ENCODE data around the gene SCAF4. TPM values are rescaled to one million over a fixed set of nuclear protein-coding genes. Genes with fewer than 3 reads are reported as not detected.
"Not testable (repeated sequence)": the region's sequence is repeated elsewhere in the genome, so short reads cannot be mapped to it uniquely, and the experiment has no call there.

SCAF4 gene
- total RNA-seq, 1 donor from 2014 or later, result 33.4 TPM

GRCh38 chr21:31647650-31648049 lies 84.3 kb downstream of the SCAF4 start:
- H3K4me1 ChIP-seq, result no peaks in the 10 kb centered on the region
- intact Hi-C loops (cut with DNase I), result no loop called here
- no peak overlapping the region for H3K27ac ChIP-seq
- DNase-seq (no peak), ATAC-seq (no peak)
- no peaks in the 10 kb centered on the region for H3K36me3 ChIP-seq
- H3K4me3 ChIP-seq, result no peak overlapping the region
- TF ChIP-seq, protein P1, sequence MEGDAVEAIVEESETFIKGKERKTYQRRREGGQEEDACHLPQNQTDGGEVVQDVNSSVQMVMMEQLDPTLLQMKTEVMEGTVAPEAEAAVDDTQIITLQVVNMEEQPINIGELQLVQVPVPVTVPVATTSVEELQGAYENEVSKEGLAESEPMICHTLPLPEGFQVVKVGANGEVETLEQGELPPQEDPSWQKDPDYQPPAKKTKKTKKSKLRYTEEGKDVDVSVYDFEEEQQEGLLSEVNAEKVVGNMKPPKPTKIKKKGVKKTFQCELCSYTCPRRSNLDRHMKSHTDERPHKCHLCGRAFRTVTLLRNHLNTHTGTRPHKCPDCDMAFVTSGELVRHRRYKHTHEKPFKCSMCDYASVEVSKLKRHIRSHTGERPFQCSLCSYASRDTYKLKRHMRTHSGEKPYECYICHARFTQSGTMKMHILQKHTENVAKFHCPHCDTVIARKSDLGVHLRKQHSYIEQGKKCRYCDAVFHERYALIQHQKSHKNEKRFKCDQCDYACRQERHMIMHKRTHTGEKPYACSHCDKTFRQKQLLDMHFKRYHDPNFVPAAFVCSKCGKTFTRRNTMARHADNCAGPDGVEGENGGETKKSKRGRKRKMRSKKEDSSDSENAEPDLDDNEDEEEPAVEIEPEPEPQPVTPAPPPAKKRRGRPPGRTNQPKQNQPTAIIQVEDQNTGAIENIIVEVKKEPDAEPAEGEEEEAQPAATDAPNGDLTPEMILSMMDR (IDR thresholded peaks at IDR 0.05), result no peak
- H3K9me3 ChIP-seq, result no peaks in the 10 kb centered on the region
- H3K27me3 ChIP-seq (ENCODE audit: low read depth), result no peaks in the 10 kb centered on the region

GRCh38 chr21:31644643-31645042 lies 87.3 kb downstream of the SCAF4 start:
- intact Hi-C loops (cut with DNase I), result no loop called here
- H3K4me1 ChIP-seq, result no peaks in the 10 kb centered on the region
- DNase-seq, result no peak
- no peak for ATAC-seq
- H3K4me3 ChIP-seq, result no peak overlapping the region
- H3K9me3 ChIP-seq, result no peaks in the 10 kb centered on the region
- no peaks in the 10 kb centered on the region for H3K36me3 ChIP-seq
- H3K27ac ChIP-seq, result no peak overlapping the region
- TF ChIP-seq, protein P1 (IDR thresholded peaks at IDR 0.05), result no peak
- H3K27me3 ChIP-seq (ENCODE audit: low read depth), result no peaks in the 10 kb centered on the region

- Histone ChIP-seq H3K4me3 (no peak overlapping the region), H3K27ac (no peak overlapping the region), H3K27me3 (ENCODE audit: low read depth) (no peaks in the 10 kb centered on the region), H3K9me3 (peaks cover 9% of the 10 kb centered on the region), H3K36me3 (no peaks in the 10 kb centered on the region), H3K4me1 (no peaks in the 10 kb centered on the region)
- intact Hi-C loops (cut with DNase I), result no loop called here
- DNase-seq (no peak), ATAC-seq (no peak)
- TF ChIP-seq, protein P1 (IDR thresholded peaks at IDR 0.05), result no peak
Observed at GRCh38 chr21:31641416-31641922, 90.4 kb downstream of the SCAF4 start.

DNA sequence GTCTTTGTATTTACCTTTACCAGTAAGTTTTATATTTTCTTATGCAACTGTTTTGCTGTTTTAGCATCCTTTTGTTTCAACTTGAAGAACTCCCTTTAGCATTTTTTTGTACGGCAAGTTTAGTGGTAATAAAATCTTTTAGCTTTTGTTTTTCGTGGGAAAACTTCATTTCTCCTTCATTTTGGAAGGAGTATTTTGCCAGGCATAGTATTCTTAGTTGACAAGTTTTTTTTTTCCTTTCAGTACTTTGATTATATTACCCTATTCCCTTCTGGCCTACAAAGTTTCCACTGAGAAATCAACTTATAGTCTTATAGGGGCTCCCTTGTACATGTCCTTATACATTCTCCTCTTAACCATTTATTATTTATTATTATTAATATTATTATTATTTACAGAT lies 95.0 kb downstream of the SCAF4 start:
- DNase-seq (no peak), ATAC-seq (no peak)
- no peak overlapping the region for H3K27ac ChIP-seq
- no peaks in the 10 kb centered on the region for H3K36me3 ChIP-seq
- no peaks in the 10 kb centered on the region for H3K4me1 ChIP-seq
- intact Hi-C loops (cut with DNase I), result no loop called here
- no peaks in the 10 kb centered on the region for H3K27me3 ChIP-seq (ENCODE audit: low read depth)
- TF ChIP-seq, protein P1 (IDR thresholded peaks at IDR 0.05), result no peak
- H3K4me3 ChIP-seq, result no peak overlapping the region
- peaks cover 9% of the 10 kb centered on the region for H3K9me3 ChIP-seq

DNA sequence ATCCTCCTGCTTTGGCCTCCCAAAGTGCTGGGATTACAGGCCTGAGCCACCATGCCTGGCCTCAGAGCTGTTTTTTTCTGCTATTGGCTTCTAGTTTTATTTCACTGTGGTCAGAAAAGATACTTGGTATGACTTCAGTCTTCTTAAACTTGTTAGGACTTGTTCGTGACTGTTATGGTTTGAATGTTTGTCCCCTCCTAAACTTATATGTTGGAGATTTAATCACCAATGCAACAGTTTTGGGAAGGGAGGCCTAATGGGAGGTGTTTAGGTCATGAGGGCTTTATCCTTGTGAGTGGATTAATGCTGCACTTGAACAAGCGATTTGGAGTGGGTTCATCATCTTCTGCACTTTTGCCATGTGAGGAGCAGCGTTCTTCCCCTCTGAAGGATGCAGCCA lies 96.9 kb downstream of the SCAF4 start:
- intact Hi-C loops (cut with DNase I), result no loop called here

GRCh38 chr21:31631881-31632280 lies 100.0 kb downstream of the SCAF4 start:
- DNase-seq; H3K27me3 ChIP-seq (ENCODE audit: low read depth); H3K9me3 ChIP-seq; intact Hi-C loops (cut with DNase I); ATAC-seq; H3K4me3 ChIP-seq; H3K4me1 ChIP-seq; H3K27ac ChIP-seq; H3K36me3 ChIP-seq: not testable (repeated sequence)

More for the DNA sequence above, 96.9 kb downstream of the SCAF4 start:
- Histone ChIP-seq H3K9me3 (peaks cover 9% of the 10 kb centered on the region), H3K4me3 (no peak overlapping the region), H3K4me1 (no peaks in the 10 kb centered on the region), H3K27ac (no peak overlapping the region), H3K36me3 (no peaks in the 10 kb centered on the region), H3K27me3 (ENCODE audit: low read depth) (no peaks in the 10 kb centered on the region)
- DNase-seq, result no peak
- TF ChIP-seq, protein P1 (IDR thresholded peaks at IDR 0.05), result no peak
- ATAC-seq, result no peak
